NCI-H460 (cell line): Measurements from ENCODE around the gene GOLGA3. TPM values are rescaled to one million over a fixed set of nuclear protein-coding genes. Genes with fewer than 3 reads are reported as not detected.
"Not testable (repeated sequence)": the region's sequence is repeated elsewhere in the genome, so short reads cannot be mapped to it uniquely, and the experiment has no call there.

ENCODE experiments used
- DNase-seq: peaks from one replicate; pipeline ENCODE4 v3.0.0-alpha.2; 2016; ENCODE audit warnings: low read depth; ENCODE audit errors: extremely low read depth
- total RNA-seq: library from RNA; depleted of rRNA; stranded (reverse); fragments of >200 nt; shearing (Covaris generic); gene quantifications from 2 replicates; pipeline ENCODE4 v1.2.3, GENCODE V29; 2014

Gene GOLGA3
- total RNA-seq, 1 experiment from 2014 or later, result 47.5 TPM

DNA sequence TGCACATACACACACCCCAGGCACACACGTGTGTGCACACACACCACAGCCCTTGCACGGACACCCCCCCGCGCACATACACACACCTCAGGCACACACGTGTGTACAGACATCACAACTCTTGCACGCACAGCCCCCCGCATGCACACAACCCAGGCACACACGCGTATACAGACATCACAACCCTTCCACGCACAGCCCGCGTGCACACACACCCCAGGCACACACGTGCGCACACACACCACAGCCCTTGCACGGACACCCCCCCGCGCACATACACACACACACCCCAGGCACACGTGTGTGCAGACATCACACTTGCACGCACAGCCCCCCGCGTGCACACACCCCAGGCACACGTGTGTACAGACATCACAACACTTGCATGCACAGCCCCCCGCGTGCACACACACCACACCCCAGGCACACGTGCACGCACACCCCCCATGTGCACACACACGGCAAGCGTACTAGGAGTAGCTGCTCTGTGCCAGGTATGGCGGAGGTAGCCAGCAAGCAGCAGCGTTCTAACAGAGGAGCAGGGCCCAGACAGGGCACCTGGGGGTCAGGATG is 48.8 kb downstream of the GOLGA3 start:
- DNase-seq, result no peak

DNA sequence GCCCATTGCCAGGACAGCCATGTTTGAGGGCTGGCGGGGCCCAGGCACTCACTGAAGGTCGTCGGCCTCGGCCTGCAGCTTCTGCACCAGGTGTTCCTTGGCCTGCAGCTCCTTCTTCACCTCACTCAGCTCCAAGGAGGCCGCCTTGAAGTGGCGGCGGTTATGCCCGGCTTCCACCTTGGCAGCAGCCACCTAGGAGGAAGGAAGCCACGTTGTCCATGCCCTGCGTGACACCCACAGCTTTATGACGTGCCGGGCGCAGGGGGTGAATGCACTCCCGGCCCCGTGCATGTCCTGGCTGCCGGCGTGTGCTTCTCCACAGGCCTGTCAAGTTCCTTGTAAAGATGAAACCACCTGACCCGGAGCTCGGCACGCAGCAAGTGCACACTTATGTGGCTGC is 51.1 kb downstream of the GOLGA3 start:
- no peak for DNase-seq

DNA sequence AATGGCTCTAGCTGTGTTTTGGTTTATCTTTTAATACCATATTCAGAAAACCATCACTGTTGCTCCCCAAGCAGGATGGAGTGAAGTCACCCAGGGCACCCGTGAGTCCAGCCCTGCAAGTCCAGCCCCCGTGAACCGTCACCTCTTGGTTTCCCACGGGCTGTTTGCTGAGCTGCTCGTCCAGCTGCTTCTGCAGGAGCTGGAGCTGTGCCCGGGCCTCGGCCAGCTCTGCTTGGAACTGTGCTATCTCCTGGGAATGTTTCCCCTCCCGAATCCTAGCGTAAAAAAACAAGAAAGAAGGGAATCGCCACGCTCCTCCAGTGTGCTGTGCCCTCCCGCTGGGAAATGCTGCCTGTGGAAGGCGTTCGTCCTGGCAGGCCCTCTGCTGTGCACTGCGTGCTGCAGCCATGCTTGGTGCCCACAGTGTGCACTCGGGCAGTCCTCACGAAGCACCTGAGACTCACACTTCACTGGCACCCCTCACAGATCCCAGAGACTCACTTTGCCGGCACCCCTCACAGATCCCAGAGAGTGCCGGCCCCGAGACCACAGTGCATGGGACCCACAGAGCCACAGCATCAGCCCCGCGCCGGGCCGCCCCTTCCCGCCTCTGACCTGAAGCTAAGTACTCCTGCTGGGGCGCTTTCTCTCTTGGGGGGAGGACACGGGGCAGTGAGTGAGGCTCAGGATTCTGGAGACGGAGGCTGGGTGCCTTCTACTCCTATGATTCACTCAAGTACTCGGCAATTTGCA is 51.7 kb downstream of the GOLGA3 start:
- no peak for DNase-seq

DNA sequence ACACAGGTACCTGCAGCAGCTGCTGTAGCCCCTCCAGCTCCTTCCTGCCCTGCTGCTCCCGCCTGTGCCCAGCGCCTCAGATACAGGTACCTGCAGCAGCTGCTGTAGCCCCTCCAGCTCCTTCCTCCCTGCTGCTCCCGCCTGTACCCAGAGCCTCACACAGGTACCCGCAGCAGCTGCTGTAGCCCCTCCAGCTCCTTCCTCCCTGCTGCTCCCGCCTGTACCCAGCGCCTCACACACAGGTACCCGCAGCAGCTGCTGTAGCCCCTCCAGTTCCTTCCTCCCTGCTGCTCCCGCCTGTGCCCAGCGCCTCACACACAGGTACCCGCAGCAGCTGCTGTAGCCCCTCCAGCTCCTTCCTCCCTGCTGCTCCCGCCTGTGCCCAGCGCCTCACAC is 52.4 kb downstream of the GOLGA3 start:
- not testable (repeated sequence) for DNase-seq

DNA sequence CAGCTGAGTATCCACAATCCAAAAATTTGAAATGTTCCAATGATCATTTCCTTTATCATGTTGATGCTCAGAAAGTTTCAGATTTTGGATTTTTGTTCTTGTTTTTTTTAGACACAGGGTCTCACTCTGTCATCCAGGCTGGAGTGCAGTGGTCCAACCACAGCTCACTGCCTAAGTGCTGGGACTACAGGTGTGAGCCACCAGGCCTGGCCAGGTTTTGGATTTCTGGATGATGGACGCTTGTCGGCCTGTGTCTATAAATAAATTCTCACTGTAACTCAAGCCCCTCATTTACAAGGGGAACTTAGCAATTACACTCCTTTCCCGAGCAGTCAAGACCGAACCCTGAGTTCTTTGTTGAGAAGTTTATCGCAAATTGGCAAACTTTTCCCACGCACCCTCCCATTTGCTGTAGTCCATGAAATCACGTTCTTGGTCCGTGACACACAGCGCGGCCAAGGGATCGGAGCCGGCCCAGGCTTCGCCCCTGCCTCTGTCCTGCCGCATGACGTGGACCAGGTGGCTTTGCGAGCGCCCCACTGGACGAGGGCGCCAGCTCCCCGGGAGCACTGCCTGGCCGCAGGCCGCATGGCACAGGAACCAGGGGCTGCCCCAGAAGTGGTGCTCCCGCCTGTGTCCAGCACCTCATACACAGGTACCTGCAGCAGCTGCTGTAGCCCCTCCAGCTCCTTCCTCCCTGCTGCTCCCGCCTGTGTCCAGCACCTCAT is 53.0 kb downstream of the GOLGA3 start:
- DNase-seq, result no peak

DNA sequence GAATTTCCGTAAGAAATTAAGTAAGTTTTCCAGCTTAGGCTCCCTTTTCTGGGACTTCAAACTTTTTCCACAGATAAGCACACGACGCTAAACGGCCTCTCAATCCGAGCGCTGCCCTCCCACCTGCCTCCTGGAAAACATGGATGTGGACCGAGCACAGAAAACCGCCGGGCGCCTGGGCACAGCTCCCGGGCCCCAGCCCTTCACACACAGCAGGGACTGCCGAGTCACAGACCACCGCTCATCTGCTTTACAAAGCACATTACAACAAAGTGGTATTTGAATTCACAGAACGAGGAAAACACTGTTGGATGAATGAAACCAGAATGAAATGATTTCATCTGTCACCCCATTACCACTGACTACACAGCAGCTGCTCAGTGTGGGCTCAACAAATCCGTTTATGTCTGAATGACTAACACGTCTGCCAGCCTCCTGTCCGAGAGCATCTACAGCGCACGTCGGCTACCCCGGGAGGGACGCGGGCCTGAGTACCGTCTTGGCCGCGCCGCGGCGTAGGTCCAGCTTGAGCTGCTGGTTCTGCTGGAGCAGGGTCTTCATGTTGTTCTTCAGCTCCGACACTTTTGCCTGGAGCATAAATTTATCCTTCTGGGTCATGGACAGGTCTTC is 53.9 kb downstream of the GOLGA3 start:
- no peak for DNase-seq

DNA sequence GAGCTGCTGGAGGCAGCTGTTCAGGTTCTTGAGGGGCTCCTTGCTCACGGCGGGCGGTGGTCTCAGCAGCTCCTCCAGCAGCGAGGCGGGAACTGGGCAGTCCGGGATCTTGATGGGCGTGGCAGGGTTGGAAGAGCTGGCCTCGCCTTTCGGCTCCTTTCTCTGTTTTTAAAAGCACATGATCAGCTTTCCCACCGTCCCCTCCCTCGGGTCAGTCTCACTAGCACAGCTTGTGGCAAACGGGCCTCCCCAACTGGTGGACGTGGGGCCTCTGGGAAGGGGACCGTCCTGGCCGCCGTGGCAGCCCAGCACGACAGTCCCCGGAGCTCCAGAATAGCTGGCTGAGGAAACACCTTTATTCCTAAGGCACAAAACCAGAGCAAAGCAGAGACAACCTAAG is 54.5 kb downstream of the GOLGA3 start:
- no peak for DNase-seq

DNA sequence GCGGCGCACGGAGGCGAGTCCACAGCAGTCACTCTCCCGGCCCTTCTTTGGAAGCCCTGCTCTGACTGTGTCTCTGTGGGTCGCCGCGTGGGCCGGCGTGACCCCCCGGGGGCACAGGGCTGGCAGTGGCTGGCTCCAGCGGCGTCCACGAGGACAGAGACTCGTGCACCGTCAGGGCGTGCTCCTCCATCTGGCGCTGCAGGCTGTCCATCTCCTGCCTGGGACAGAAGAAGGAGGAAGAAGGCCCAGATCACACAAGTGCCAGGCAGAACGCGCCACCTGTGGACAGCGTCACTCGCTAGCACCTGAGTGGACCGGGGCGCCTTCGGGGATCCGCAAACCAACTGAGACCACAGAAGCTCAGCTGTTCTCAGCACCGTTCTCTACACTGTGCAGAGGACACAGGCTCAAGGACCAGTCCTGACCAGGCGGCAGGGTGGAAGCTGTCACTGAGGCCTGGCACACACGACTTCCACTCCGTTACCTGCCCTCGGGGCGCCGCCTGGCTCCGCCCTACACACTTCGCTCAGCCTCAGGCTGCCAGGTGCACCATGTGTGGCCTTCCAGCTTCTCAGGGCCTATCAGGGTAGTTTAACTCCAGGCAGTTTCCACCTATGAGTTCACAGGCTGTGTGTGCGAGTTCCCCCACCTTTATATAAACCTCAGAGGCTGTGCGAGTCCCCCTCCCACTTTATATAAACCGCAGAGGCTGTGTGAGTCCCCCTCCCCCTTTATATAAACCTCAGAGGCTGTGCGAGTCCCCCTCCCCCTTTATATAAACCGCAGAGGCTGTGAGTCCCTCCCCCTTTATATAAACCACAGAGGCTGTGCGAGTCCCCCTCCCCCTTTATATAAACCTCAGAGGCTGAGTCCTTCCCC is 55.4 kb downstream of the GOLGA3 start:
- DNase-seq, result no peak

DNA sequence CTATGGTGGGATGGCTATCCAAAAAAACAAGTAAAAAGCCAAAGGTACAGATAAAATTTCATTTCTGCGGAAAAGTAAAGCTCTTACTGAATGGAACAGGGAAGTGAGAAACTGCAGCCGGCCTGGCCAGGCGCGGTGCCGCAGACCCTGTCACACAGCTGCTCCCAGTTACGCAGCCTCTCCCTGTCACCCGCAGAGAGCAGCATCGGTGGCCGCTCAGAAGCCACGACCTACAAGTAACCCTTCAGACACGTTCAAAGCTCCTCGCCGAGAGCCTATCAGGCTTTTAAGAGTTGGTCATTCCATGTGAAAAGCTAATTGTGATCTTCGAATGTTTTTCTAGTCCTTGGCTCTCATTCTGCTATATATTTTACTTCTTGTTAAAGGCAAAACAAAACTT is 56.1 kb downstream of the GOLGA3 start:
- DNase-seq, result no peak

DNA sequence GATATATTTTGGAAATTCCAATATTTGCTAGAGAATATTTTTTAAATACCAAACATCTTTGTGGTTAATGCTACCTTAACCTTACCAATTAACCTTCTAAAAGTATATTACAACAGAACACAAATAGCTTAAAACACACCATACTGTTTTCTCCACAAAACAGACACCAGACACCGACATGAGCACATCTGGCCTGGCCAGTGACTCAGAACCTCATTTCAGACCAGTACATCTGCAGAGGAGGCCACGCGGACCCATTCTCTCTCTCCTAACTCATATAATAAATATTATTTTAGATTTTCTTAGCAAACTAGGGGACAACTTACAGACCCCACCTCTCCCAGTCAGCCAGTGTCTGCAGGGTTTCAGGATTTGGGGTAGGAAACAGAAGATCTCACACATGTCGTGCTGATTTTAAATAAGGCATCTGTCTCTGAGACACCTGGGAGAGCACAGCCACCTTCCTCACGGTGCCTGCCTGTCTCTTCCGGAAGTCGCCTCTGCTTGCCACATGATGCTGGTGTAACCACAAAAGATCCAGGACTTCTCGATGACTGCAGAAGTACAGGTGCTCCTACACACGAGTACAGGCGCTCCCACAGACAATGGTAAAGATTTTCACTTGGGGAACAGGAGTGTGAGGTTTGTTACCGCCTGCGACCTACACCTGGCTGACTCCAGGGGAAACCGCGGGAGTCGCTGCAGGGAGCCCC is 57.4 kb downstream of the GOLGA3 start:
- no peak for DNase-seq

DNA sequence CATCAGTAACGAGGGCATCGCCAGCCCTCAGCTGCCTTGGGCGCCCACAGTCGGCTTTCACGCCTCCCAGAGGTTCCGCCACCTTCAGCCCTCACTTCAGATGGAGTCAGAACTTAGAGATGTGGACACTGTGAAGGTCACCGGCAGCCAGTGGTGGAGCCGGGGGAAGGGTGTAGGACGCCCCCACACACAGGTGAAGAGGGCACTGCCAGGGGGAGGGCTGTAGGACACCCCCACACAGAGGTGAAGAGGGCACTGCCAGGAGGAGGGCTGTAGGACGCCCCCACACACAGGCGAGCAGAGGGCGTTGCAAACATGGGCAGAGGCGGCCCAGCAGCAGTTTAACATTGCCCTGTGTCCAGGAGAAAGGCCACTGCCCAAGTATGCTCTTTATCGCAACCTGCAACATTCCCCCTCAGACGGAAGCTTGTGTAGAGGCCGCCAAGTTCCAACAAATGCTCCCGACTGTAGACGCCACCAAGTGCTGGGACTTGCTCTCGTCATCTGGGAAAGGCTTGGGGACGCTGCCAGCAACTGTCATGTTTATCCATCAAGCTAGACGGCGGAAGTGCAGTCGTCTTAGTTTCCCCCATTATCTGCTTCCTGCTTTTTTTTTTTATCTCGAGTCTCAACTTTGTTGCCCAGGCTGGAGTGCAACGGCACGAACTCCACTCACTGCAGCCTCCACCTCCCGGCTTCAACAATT is 62.1 kb downstream of the GOLGA3 start:
- DNase-seq, result no peak

DNA sequence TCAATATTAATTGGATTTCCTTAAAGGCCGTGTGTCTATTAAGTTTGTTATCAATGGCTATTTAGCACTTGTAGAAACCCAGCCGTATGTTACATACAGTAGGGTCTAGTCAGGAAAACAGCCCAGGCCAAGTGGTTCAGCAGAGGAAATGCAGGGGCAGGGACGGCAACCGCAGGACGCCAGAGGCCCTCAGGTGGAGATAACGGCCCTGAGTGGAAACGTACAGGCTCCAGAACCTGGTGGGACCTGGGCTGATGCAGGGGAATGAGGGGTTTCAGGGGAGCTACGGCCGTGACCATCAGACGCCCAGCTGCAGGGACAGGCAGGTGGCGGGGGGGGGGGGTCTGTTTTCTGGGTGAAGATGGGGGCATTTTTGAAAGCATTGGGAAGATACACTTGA is 63.3 kb downstream of the GOLGA3 start:
- DNase-seq, result no peak

DNA sequence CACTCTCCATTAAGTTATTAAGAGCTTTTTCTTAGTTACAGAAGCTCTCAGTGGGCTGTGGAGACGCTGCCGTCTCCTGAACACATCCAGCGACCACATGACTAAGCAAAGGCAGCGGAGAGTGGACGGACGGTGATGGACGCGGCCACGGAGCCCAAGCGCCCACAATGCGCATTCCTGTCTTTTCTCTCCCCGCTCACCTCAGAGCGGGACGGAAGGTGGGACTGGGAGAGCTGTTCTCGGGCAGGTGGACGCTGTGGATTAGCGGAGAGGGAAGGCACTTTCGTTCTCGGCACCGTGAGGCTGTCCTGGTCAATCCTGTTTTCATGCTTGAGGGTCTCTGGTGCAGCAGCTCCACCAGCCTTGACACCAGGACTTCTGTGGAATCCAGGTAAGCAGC is 64.4 kb downstream of the GOLGA3 start:
- DNase-seq, result no peak

DNA sequence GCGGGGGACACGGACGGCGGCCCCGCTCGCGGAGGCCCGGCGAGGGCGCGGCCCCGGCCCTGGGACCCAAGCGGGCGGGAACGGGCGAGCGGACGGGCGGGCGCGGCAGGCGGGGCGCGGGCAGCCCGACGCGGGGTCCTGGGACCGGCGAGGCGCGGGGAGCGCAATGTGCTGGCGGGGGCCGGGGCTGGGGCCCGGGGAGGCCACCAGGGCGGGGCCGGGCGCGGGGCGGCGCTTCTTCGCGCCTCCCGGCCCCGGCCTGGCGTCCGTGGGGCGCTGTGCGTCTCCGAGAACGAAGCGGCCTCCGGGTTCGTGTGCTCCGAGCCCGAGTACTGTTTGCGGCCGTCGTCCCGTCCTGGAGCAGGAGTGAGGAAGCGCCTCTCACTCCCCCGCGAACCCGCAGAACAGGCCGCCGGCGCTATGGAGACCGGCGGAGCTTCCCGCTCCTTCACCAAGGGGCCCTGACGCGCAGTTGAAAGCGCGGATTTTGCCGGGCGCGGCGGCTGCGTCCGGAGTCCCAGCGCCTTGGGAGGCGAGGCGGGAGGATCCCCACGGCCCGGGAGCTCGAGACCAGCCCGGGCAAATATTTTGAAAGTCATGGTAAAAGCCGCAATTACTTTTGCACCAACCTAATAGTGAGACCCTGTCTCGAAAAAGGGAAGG is 66.6 kb downstream of the GOLGA3 start:
- peak; percentile 84 for DNase-seq

DNA sequence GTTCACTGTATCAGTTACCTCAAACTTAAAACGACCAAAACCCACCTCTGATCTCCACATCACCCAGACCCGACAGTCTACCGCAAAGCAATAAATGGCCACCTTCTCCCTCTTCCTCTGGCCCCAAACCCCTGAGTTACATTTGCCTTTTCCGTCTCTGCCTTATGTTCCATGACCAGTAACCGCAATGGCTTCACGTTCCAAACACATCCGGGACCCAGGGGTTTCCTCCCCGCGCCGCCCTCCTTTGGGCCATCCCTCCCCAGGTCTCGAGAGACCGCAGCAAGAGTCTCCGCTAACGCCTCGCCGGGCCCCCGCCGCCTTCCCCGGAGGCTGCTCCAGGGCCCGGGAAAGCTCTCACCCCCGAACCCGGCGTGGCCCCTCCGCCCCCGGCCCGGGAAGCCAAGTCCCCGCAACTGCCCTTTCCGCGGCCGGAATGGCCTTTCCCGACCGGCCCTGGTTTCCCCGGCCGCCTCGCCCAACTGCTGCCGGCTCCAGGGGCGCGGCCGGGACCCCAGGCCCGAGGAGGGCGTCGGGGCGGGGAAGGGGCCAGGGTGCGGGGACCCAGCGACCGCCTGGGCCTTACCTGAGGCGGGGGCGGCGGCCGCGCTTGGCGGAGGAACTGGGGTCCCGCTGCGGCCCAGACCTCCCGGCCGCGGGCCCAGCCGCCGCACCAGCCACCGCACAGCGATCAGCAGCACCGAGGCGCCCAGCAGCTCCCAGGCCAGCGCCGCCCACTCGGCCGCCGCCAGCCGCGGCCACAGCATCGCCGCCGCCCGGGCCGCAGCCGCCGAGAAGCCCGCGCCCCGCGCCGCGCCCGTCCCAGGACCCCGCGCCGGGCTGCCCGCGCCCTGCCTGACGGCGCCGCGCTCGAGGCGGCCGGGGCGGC is 67.4 kb downstream of the GOLGA3 start, which contains the start of gene ANKLE2:
TSS of gene ANKLE2 (minus strand) at position 801 of the 889 bp plus-strand sequence. CDS start at position 767, 34 bp downstream.
- DNase-seq, result peak; percentile 19

DNA sequence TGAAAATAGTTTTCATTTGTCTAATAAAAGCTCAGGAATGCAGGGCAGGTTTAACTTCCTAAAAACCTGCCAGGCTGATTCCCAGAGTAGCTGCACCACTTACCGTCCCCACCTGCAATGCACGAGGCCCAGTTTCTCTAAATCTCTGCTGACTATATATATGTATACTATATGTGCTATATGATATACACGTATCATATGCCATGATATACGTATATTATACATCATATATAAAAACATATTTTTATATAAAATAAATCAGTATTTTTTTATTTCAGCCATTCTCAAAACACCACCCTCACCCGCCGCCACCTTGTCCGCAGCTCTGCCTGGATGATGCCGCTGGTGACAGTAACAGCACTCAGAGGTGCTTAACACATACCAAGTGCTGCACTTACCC is 69.3 kb downstream of the GOLGA3 start:
- DNase-seq, result no peak

DNA sequence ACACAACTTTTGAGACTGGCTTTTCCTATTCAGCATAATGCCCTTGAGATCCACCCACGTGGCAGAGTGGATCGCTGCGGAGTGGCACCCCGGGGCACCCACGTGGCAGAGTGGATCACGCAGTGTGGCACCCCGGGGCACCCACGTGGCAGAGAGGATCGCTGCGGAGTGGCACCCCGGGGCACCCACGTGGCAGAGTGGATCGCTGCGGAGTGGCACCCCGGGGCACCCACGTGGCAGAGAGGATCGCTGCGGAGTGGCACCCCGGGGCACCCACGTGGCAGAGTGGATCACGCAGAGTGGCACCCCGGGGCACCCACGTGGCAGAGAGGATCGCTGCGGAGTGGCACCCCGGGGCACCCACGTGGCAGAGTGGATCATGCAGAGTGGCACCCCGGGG is 69.8 kb downstream of the GOLGA3 start:
- not testable (repeated sequence) for DNase-seq
